Body of pancreas (tissue), 4 donors: ENCODE results near the gene C1QTNF5. TPM values are rescaled to one million over a fixed set of nuclear protein-coding genes. Genes with fewer than 3 reads are reported as not detected.

Experiments used
- ATAC-seq: fragments of 150-250 bp; one replicate; pipeline ENCODE4 v1.9.1; 2016
- DNase-seq, 4 donors: peaks; one replicate each; pipeline ENCODE4 v3.0.0-alpha.2; 2019
- H3K27ac ChIP-seq, 4 donors: fragments of 200-600 bp; sonication (generic); 1 replicate in 3 of 4; 2 replicates in 1 of 4; pipeline versions ENCODE4 v1.5.1 to v1.6.1; 2016 to 2019; ENCODE audit warnings: mild to moderate bottlenecking in 1 of 4, mixed read lengths in 1 of 4, moderate library complexity in 1 of 4
- H3K27me3 ChIP-seq, 2 donors: fragments of 200-600 bp; sonication (generic); one replicate each; pipeline ENCODE4 v1.6.0; 2016; ENCODE audit warnings: mild to moderate bottlenecking in 1 of 2
- H3K36me3 ChIP-seq, 2 donors: fragments of 200-600 bp; sonication (generic); replicated peaks in 1 of 2; 2 replicates each; pipeline ENCODE4 v1.5.1; 2016; ENCODE audit warnings: low read depth in 2 of 2; ENCODE audit not compliant: insufficient read depth in 1 of 2
- H3K4me1 ChIP-seq: fragments of 200-600 bp; sonication (generic); one replicate; pipeline ENCODE4 v1.6.0; 2016
- H3K4me3 ChIP-seq, 2 donors: fragments of 200-600 bp; sonication (generic); 1 replicate in 1 of 2; 2 replicates in 1 of 2; pipeline ENCODE4 v1.5.1; 2016 to 2019
- H3K9me3 ChIP-seq, 3 donors: fragments of 200-600 bp; sonication (generic); 1 replicate in 2 of 3; 2 replicates in 1 of 3; pipeline ENCODE4 v1.5.1; 2016
- POLR2A ChIP-seq, 3 donors: fragments of 450-650 bp; IDR thresholded peaks; one replicate each; pipeline ENCODE4 v1.6.1; 2016; ENCODE audit warnings: antibody characterized with exemption in 3 of 3, mild to moderate bottlenecking in 2 of 3
- WGBS, 2 donors: methylation state at CpG; one replicate each; pipeline ENCODE4 v1.1.5; 2017; 5-methylcytosine and 5-hydroxymethylcytosine counted together
- intact Hi-C: fragments of 100-400 bp; cut with DNase I; formaldehyde crosslinking; loops from one replicate; pipeline ENCODE4 v1.15.1; 2023
- total RNA-seq, 2 donors: library from RNA; depleted of rRNA; stranded (reverse); fragments of >200 nt; gene quantifications; one replicate each; pipeline ENCODE4 v1.1.0, GENCODE V29; 2016
- TF ChIP-seq, protein P1 (sequence below), 7 experiments: fragments of 450-650 bp in 4 of 7; fragments of 200-600 bp in 3 of 7; sonication (generic) in 3 of 7; IDR thresholded peaks; one replicate each; pipeline ENCODE4 v1.5.1; 2016 to 2019; ENCODE audit warnings: antibody characterized with exemption in 7 of 7

C1QTNF5 gene
- total RNA-seq, 2 donors from 2014 or later, result 28.8 to 54.1 TPM

DNA sequence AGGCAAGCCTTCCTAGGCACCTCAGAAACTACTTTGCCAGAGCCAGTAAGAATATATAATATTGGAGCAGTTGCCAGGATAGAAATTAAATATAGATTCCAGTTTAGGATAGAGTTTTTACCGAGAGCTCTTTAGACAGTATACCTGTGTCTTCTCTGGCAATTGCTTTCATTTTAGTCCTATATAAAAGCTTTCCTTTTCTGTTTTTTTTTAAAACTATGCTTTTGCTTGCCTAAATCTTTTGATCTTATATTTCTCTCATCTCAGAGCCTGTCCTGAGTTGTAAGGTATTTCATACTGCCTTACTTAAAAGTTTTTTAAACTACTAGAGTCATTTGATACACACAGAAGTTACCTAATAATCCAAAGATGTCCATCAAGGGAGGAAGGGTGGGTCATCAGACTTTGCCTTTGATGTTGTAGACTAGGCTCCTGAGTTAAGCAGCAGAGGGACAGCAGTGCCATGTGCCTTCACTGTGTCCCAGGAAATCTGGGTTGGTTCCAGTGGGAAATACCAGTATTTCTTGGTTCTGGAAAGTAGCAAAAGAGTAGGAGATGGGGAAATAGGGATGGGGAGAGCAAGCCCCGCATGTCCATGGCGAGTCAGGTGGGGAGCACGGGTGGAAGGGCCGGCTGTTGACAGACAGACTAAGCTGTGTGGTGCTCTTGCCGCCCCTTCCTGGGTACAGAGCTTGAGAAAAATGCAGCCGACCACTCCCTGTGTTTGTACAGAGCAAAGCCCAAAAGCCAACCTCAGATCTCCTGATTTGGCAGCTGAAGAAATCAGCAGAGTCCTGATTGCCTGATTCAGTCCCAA is 34.9 kb downstream of the C1QTNF5 start:
- H3K4me1 ChIP-seq, result no peaks in the 10 kb centered on the region
- ATAC-seq (no peak), DNase-seq (no peak)
- no peak for TF ChIP-seq POLR2A (IDR thresholded peaks at IDR 0.05)
- TF ChIP-seq, protein P1, sequence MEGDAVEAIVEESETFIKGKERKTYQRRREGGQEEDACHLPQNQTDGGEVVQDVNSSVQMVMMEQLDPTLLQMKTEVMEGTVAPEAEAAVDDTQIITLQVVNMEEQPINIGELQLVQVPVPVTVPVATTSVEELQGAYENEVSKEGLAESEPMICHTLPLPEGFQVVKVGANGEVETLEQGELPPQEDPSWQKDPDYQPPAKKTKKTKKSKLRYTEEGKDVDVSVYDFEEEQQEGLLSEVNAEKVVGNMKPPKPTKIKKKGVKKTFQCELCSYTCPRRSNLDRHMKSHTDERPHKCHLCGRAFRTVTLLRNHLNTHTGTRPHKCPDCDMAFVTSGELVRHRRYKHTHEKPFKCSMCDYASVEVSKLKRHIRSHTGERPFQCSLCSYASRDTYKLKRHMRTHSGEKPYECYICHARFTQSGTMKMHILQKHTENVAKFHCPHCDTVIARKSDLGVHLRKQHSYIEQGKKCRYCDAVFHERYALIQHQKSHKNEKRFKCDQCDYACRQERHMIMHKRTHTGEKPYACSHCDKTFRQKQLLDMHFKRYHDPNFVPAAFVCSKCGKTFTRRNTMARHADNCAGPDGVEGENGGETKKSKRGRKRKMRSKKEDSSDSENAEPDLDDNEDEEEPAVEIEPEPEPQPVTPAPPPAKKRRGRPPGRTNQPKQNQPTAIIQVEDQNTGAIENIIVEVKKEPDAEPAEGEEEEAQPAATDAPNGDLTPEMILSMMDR (IDR thresholded peaks at IDR 0.05), result no peak
- H3K9me3 ChIP-seq, result no peaks in the 10 kb centered on the region
- H3K36me3 ChIP-seq, result no peaks in the 10 kb centered on the region
- no peak overlapping the region for H3K4me3 ChIP-seq
- no peak overlapping the region for H3K27ac ChIP-seq
- 90 to 94% methylated on average over 7 of the region's 7 CpGs for WGBS, 2 donors
- intact Hi-C loops, result no loop called here
- no peaks in the 10 kb centered on the region for H3K27me3 ChIP-seq

DNA sequence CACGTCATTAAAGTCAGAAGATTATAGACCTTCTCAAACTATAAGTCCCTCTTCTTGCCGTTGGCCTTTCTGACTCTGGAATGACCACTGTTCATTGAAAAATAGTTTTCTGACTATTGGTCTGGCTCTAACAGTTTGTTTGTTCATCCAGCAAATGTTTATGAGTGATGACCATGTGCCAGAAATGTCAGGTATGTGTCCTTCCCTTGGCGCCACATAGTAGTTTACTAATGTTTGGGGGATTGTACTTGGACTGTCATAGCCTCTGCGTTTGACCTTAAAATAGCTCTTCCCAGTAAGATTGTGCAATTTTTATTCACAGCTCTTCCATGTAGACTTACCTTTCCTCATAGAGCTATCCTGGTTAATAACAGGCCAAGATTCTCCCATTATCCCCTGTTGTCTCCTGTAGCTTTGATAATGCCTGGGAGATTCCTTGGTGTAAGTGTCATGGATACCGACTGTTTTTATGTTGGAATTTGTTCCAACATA is 37.4 kb downstream of the C1QTNF5 start:
- WGBS, 2 donors, result 88 to 90% methylated on average over 5 of the region's 5 CpGs
- TF ChIP-seq, protein P1 (IDR thresholded peaks at IDR 0.05), result no peak
- no peak for TF ChIP-seq POLR2A (IDR thresholded peaks at IDR 0.05)
- Histone ChIP-seq H3K4me1 (peaks cover 2% of the 10 kb centered on the region), H3K27me3 (no peaks in the 10 kb centered on the region), H3K4me3 (no peak overlapping the region), H3K9me3 (no peaks in the 10 kb centered on the region), H3K27ac (no peak overlapping the region), H3K36me3 (peaks cover 0 to 2% of the 10 kb centered on the region in 2 donors)
- DNase-seq (no peak), ATAC-seq (no peak)
- intact Hi-C loops, result no loop called here

DNA sequence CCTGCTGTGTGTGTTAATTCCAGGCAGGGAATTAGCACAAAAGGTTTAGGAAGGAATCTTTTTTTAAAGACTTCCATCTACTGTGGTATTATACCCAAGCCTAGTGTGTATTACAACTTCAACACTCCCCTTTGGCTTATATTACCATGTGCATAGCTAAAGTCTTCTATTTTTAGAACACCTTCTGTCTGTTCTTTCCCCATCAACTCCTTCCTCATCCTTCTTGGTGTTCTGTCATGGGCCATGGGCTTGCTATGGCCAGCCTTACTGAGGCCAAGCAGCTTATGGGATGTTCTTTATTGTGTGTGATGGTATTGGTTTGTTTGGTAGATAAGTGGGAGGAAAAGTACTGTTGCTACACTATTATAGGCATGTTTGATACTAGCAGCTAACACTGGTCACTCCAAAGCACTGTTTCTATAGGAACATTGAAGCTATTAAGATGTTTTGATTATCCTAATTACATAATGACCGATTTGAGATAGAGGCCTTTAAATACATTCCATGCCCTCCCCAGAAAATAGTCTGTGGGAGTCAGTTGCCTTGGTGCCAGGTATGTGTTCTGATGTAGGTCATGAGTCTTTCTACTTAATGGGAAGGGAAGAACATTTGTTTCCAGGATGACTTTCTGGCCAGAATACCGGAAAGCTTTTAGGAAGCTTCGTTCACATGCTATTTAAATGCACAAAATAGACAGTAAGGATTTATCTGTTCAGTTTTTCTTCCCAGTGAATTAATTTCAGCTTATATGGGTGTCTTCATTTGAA is 40.3 kb downstream of the C1QTNF5 start:
- no peak overlapping the region for H3K4me3 ChIP-seq
- no peak for TF ChIP-seq POLR2A (IDR thresholded peaks at IDR 0.05)
- TF ChIP-seq, protein P1 (IDR thresholded peaks at IDR 0.05), result no peak
- H3K9me3 ChIP-seq, result no peaks in the 10 kb centered on the region
- peaks cover 7% of the 10 kb centered on the region for H3K4me1 ChIP-seq
- H3K36me3 ChIP-seq, result peaks cover 0 to 6% of the 10 kb centered on the region in 2 donors
- 77 to 81% methylated on average over 3 of the region's 3 CpGs for WGBS, 2 donors
- no peak overlapping the region for H3K27ac ChIP-seq
- ATAC-seq (no peak), DNase-seq (no peak)
- intact Hi-C loops, result no loop called here
- no peaks in the 10 kb centered on the region for H3K27me3 ChIP-seq

DNA sequence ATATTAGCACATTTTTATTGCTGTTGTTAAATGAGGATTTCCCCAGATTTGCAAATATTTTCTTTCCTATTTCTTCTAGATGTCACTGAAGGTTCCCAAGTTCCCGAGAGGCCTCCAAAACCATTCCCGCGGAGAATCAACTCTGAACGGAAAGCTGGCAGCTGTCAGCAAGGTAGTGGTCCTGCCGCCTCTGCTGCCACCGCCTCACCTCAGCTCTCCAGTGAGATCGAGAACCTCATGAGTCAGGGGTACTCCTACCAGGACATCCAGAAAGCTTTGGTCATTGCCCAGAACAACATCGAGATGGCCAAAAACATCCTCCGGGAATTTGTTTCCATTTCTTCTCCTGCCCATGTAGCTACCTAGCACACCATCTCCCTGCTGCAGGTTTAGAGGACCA is 41.3 kb downstream of the C1QTNF5 start:
- Histone ChIP-seq H3K27me3 (no peaks in the 10 kb centered on the region), H3K36me3 (peaks cover 0 to 6% of the 10 kb centered on the region in 2 donors), H3K27ac (no peak overlapping the region), H3K4me3 (no peak overlapping the region), H3K9me3 (no peaks in the 10 kb centered on the region), H3K4me1 (peaks cover 7% of the 10 kb centered on the region)
- ATAC-seq (no peak), DNase-seq (no peak)
- intact Hi-C loops, result no loop called here
- 92 to 93% methylated on average over 9 of the region's 9 CpGs for WGBS, 2 donors
- TF ChIP-seq, protein P1 (IDR thresholded peaks at IDR 0.05), result no peak
- TF ChIP-seq POLR2A (IDR thresholded peaks at IDR 0.05), result no peak
